ENCODE data around the gene GALNT17. TPM values are rescaled to one million over a fixed set of nuclear protein-coding genes. Genes with fewer than 3 reads are reported as not detected.

GALNT17 gene
- total and polyA plus RNA-seq, 2 experiments from 2014 or later: 11.1 to 65.6 TPM

- no peak for TF ChIP-seq ZNF462 (CRISPR knock-in tag; IDR thresholded peaks at IDR 0.05)
These were observed 3.7 kb downstream of the GALNT17 start (continued) for GRCh38 chr7:71135663-71136062.

- TF ChIP-seq EZH2phosphoT487 (IDR thresholded peaks at IDR 0.05; ENCODE audit: unreplicated experiment) (no peak), POLR2AphosphoS5 (IDR thresholded peaks at IDR 0.05; ENCODE audit: low read depth) (no peak)
These were observed 5.5 kb downstream of the GALNT17 start for GRCh38 chr7:71137479-71137878.

GRCh38 chr7:71140264-71140663, 8.3 kb downstream of the GALNT17 start:
- Histone ChIP-seq H3K27ac (ENCODE audit: low read depth) (no peak overlapping the region), H3K4me3 (no peak overlapping the region), H2AFZ (no peak overlapping the region), H3K79me2 (replicated peaks; ENCODE audit: insufficient read depth) (peaks cover 99% of the 10 kb centered on the region), H3F3A (replicated peaks; ENCODE audit: low read depth) (no peaks in the 10 kb centered on the region), H3K4me1 (ENCODE audit: insufficient read depth) (peaks cover 3% of the 10 kb centered on the region; the same call in 1 of the 2 replicates), H3K9me2 (ENCODE audit: insufficient read depth) (peaks cover 5% of the 10 kb centered on the region; the same call in 1 of the 2 replicates), H3K27me3 (ENCODE audit: insufficient read depth) (no peaks in the 10 kb centered on the region), H3K4me2 (no peak overlapping the region), H3K36me3 (ENCODE audit: insufficient read depth) (no peaks in the 10 kb centered on the region), H4K20me1 (replicated peaks; ENCODE audit: insufficient read depth) (peaks cover 8% of the 10 kb centered on the region)
- DNase-seq (ENCODE audit: low spot score) (no peak), ATAC-seq (no peak)
- Mint-ChIP-seq H3K27ac (peak overlapping the region; percentile 28; the same call in 1 of the 2 replicates), H3K4me3 (no peak overlapping the region), H3K27me3 (ENCODE audit: insufficient read depth, low read depth, poor library complexity) (no peaks in the 10 kb centered on the region), H3K36me3 (ENCODE audit: low read depth) (peaks cover 68% of the 10 kb centered on the region), H3K4me1 (peaks cover 16% of the 10 kb centered on the region), H3K9me3 (no peaks in the 10 kb centered on the region; the same call in none of the 3 replicates)
- no peak for TF ChIP-seq CTCF (conservative IDR thresholded peaks at IDR 0.05; ENCODE audit: low read depth in 2 of 2)
- no peak for TF ChIP-seq EZH2phosphoT487 (IDR thresholded peaks at IDR 0.05; ENCODE audit: unreplicated experiment)
- TF ChIP-seq STAT1 (IDR thresholded peaks at IDR 0.05; ENCODE audit: unreplicated experiment): no peak
- no peak for TF ChIP-seq JUNB (IDR thresholded peaks at IDR 0.05; ENCODE audit: unreplicated experiment)
- no peak for TF ChIP-seq ETS1 (IDR thresholded peaks at IDR 0.05)
- TF ChIP-seq CREB1 (CRISPR knock-in tag; IDR thresholded peaks at IDR 0.05; ENCODE audit: low read depth): no peak
- TF ChIP-seq ZNF331 (CRISPR knock-in tag; IDR thresholded peaks at IDR 0.05; ENCODE audit: low read depth): no peak
- no peak for TF ChIP-seq NANOG (IDR thresholded peaks at IDR 0.05; ENCODE audit: borderline replicate concordance)
- no peak for TF ChIP-seq EZH2 (IDR thresholded peaks at IDR 0.05; ENCODE audit: low read depth, unreplicated experiment)
- no peak for TF ChIP-seq POLR2AphosphoS5 (IDR thresholded peaks at IDR 0.05; ENCODE audit: low read depth)
- TF ChIP-seq ZNF114 (CRISPR knock-in tag; IDR thresholded peaks at IDR 0.05): no peak

More at GRCh38 chr7:71137479-71137878, 5.5 kb downstream of the GALNT17 start:
- H3K27me3 ChIP-seq (ENCODE audit: insufficient read depth): peaks cover 7% of the 10 kb centered on the region; the same call in 1 of the 2 replicates
- Mint-ChIP-seq H3K27me3 (ENCODE audit: insufficient read depth, low read depth, poor library complexity) (peaks cover 4% of the 10 kb centered on the region), H3K9me3 (no peaks in the 10 kb centered on the region; the same call in none of the 3 replicates), H3K36me3 (ENCODE audit: low read depth) (peaks cover 63% of the 10 kb centered on the region), H3K4me1 (peaks cover 30% of the 10 kb centered on the region), H3K4me3 (no peak overlapping the region), H3K27ac (no peak overlapping the region)
- H2AFZ ChIP-seq: no peak overlapping the region
- peaks cover 5% of the 10 kb centered on the region; the same call in 1 of the 2 replicates for H3K9me2 ChIP-seq (ENCODE audit: insufficient read depth)
- DNase-seq (ENCODE audit: low spot score): no peak
- ATAC-seq: no peak
- H3K4me3 ChIP-seq: no peak overlapping the region
- peaks cover 99% of the 10 kb centered on the region for H3K79me2 ChIP-seq (replicated peaks; ENCODE audit: insufficient read depth)
- no peaks in the 10 kb centered on the region for H3K36me3 ChIP-seq (ENCODE audit: insufficient read depth)
- H3F3A ChIP-seq (replicated peaks; ENCODE audit: low read depth): no peaks in the 10 kb centered on the region
- peaks cover 15% of the 10 kb centered on the region for H3K4me1 ChIP-seq (ENCODE audit: insufficient read depth)
- H3K27ac ChIP-seq (ENCODE audit: low read depth): no peak overlapping the region
- H3K4me2 ChIP-seq: no peak overlapping the region
- H4K20me1 ChIP-seq (replicated peaks; ENCODE audit: insufficient read depth): peaks cover 30% of the 10 kb centered on the region

Data from GM23338 (cell line).